Kidney (tissue), 14 donors: ENCODE data around the gene FN3KRP. TPM values are rescaled to one million over a fixed set of nuclear protein-coding genes. Genes with fewer than 3 reads are reported as not detected.

ENCODE experiments used
- DNase-seq, 5 donors: peaks; one replicate each; pipeline ENCODE4 v3.0.0-alpha.2; 2013 to 2020
- FAIRE-seq: peaks from 2 replicates; lab custom pipeline; 2012; peaks lifted over from hg19 to GRCh38; lab: Jason Lieb, UNC
- H3K27ac ChIP-seq, 2 donors: one replicate each; pipeline ENCODE4 v1.7.0; 2013; ENCODE audit warnings: low read depth in 2 of 2, low read length in 2 of 2, inconsistent platforms in 1 of 2
- H3K27me3 ChIP-seq: one replicate; pipeline ENCODE4 v1.7.1; 2013; ENCODE audit warnings: low read length, inconsistent platforms; ENCODE audit not compliant: control insufficient read depth, insufficient read depth
- H3K36me3 ChIP-seq, 3 donors: one replicate each; pipeline versions ENCODE4 v1.7.0 to v1.7.1; 2013; ENCODE audit warnings: low read length in 3 of 3, control low read depth in 1 of 3, inconsistent platforms in 1 of 3; ENCODE audit not compliant: insufficient read depth in 3 of 3, control insufficient read depth in 2 of 3
- H3K4me1 ChIP-seq, 3 donors: one replicate each; pipeline versions ENCODE4 v1.7.0 to v1.7.1; 2013; ENCODE audit warnings: low read length in 3 of 3, inconsistent platforms in 1 of 3, low read depth in 1 of 3; ENCODE audit not compliant: control insufficient read depth in 2 of 3, insufficient read depth in 2 of 3
- H3K4me3 ChIP-seq, 3 donors: one replicate each; pipeline versions ENCODE4 v1.7.0 to v1.8.1; 2013; ENCODE audit warnings: low read length in 3 of 3, control low read depth in 1 of 3, inconsistent platforms in 1 of 3
- H3K9ac ChIP-seq, 3 donors: one replicate each; pipeline versions ENCODE4 v1.7.0 to v1.7.1; 2013; ENCODE audit warnings: low read length in 3 of 3, control low read depth in 1 of 3, inconsistent platforms in 1 of 3
- H3K9me3 ChIP-seq, 3 donors: one replicate each; pipeline versions ENCODE4 v1.7.0 to v1.7.1; 2013; ENCODE audit warnings: low read length in 3 of 3, control low read depth in 1 of 3, inconsistent platforms in 1 of 3; ENCODE audit not compliant: control insufficient read depth in 2 of 3, insufficient read depth in 1 of 3
- CTCF ChIP-seq: IDR thresholded peaks from 3 replicates; pipeline ENCODE4 v1.5.1; 2012; ENCODE audit warnings: mild to moderate bottlenecking, moderate library complexity, borderline replicate concordance; ENCODE audit not compliant: insufficient read depth; ENCODE audit errors: extremely low read depth
- intact Hi-C: fragments of 100-400 bp; cut with DNase I; formaldehyde crosslinking; loops from one replicate; pipeline ENCODE4 v1.11.1; 2022
- polyA plus RNA-seq: library from polyadenylated mRNA; stranded (reverse); fragments of 350-450 nt; fragmentation: Illumina TruSeq; extraction: RNeasy Lipid Tissue Mini Kit (QIAGEN cat#74804); gene quantifications from one replicate; pipeline ENCODE4 v1.2.3, GENCODE V29; 2014; ENCODE audit warnings: low read depth, low replicate concordance; ENCODE audit not compliant: insufficient read depth
- total RNA-seq: library from RNA; stranded (reverse); fragmentation: NEBNext Ultra II Directional; extraction: Animal tissue kit (Norgen Biotek cat#: 25700); gene quantifications from one replicate; pipeline ENCODE4 v1.2.1, GENCODE V29; 2021
- donor health status: control.
- donor health status: control.
- donor health status: control.
- donor health status: control.
- donor health status: control.
- donor health status: DM: yes; HTN: yes; CAD: no.
- donor health status: Normal renal cell carcinoma (clear cell type).

FN3KRP gene
- total and polyA plus RNA-seq, 2 donors from 2014 or later, result 30.6 to 36.6 TPM

DNA sequence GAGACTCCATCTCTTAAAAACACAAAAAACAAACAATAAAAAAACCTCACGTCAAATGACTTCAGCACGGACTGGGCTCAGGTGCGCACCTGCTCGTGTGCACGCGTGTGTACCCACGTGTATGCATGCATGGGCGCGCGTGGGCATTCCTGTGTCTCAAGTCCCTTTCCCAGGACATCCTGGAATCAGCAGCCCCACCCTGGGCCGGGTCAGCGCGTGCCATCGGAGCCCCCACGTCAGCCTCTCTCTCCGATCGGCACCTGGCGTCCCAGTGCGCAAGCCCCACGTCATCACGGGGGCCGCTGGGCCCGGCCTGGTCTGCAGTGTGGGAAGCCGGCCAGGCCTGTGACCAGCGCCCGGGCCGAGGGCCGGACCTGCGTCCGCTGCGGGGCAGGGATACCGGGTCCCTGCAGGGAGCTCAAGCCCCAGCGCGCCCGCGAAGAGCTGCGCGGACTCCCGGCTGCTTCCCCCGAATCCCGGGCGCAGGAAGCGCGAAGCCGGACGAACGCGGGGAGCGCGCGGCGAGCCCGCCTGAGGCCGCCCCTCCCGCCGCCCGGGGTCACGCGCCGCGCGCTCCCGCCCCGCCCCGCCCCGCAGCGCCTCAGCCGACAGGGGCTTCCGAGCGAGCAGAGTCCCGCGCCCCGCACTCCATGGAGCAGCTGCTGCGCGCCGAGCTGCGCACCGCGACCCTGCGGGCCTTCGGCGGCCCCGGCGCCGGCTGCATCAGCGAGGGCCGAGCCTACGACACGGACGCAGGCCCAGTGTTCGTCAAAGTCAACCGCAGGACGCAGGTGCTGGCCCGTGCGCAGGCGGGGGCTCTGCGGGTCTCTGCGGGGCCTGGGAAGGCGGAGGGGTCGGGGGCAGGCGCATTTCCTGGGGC, 18.7 kb downstream of the FN3KRP start, which contains the start of gene FN3K:
Gene FN3K (plus strand): TSS at position 629 of the 880 bp plus-strand sequence. CDS start 22 bp downstream, at position 651.
- no peak for TF ChIP-seq CTCF
- H3K36me3 ChIP-seq, result peaks cover 2 to 12% (median 2%) of the 10 kb centered on the region in 3 donors
- H3K27ac ChIP-seq, result peak within 1 kb of the TSS; percentile 69 to 92
- DNase-seq (peak; percentile 62 to 86 (median 74)), FAIRE-seq (no peak)
- peak within 1 kb of the TSS in 2 of 3 donors; percentile 4 to 80 for H3K9ac ChIP-seq
- H3K4me3 ChIP-seq, result peak within 1 kb of the TSS; percentile 44 to 79 (median 70)
- H3K9me3 ChIP-seq, result no peaks in the 10 kb centered on the region
- H3K4me1 ChIP-seq, result peaks cover 0 to 9% (median 8%) of the 10 kb centered on the region in 3 donors
- H3K27me3 ChIP-seq, result no peaks in the 10 kb centered on the region
- intact Hi-C loops, result no loop called here

- intact Hi-C loops, result no loop called here
- H3K4me3 ChIP-seq, result peak overlapping the region in 2 of 3 donors; percentile 70 to 79
- peaks cover 0 to 2% (median 0%) of the 10 kb centered on the region in 3 donors for H3K9me3 ChIP-seq
- H3K4me1 ChIP-seq, result peaks cover 0 to 9% (median 8%) of the 10 kb centered on the region in 3 donors
- peak overlapping the region in 2 of 3 donors; percentile 24 to 80 for H3K9ac ChIP-seq
- H3K27me3 ChIP-seq, result no peaks in the 10 kb centered on the region
- DNase-seq (peak in 1 of 5 donors; percentile 63), FAIRE-seq (no peak)
- peak overlapping the region; percentile 69 to 92 for H3K27ac ChIP-seq
- H3K36me3 ChIP-seq, result peaks cover 9 to 25% (median 10%) of the 10 kb centered on the region in 3 donors
- TF ChIP-seq CTCF, result no peak
Measured at GRCh38 chr17:82736511-82737185, 20.1 kb downstream of the FN3KRP start.

- H3K36me3 ChIP-seq, result peaks cover 9 to 28% (median 13%) of the 10 kb centered on the region in 3 donors
- peak overlapping the region in 1 of 2 donors; percentile 43 for H3K27ac ChIP-seq
- peaks cover 0 to 9% (median 8%) of the 10 kb centered on the region in 3 donors for H3K4me1 ChIP-seq
- H3K4me3 ChIP-seq, result peak overlapping the region in 1 of 3 donors; percentile 39
- DNase-seq (peak in 1 of 5 donors; percentile 5), FAIRE-seq (no peak)
- intact Hi-C loops, result no loop called here
- peak overlapping the region in 1 of 3 donors; percentile 12 for H3K9ac ChIP-seq
- no peaks in the 10 kb centered on the region for H3K27me3 ChIP-seq
- TF ChIP-seq CTCF, result no peak
- peaks cover 0 to 2% (median 0%) of the 10 kb centered on the region in 3 donors for H3K9me3 ChIP-seq
Measured at GRCh38 chr17:82737967-82738877, 21.7 kb downstream of the FN3KRP start.
